ENCODE measurements around the gene CHSY1.

DNA sequence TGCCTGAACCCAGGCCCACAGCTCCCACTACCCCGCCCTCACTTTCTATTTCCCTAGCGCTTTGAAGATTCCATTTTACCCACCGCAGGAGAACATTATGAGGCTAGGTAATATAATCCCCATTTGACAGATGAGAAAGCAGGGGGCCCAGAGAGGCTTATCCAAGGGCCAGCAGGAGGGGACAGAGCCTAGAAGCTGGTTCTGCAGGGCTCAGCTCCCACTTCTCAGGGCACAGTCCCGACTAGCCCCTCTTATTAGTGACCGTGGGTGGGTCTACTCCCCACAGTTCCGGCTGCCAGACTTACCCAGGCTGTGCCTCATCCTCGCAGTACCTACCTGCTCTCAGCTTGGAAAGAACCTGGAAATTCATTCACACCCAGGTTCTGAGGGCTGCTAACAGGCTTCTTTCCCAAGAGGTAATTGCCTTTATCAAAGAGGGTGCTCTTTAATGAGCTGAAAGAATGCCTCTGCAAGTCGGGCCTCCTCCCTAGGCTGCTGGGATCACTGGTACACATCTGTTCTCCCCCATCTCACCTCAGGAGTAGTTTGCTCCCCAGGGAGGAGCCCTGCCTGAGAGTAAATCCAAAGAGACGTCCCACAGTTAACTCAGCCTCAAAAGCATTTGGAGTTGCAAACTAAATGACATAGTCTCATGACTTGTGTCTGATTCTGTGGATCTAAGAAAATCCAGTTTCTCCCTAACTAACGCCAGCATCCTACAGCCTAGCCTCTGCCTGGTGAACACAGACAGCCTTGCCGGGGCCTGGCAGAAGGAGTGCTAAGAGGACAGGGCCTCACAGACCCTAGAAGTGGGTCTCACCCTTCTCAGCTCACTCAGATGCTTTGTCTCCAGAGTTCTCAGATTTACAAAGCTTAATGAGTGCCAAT is 125.0 kb downstream of the CHSY1 start:
- TF ChIP-seq, protein P1, sequence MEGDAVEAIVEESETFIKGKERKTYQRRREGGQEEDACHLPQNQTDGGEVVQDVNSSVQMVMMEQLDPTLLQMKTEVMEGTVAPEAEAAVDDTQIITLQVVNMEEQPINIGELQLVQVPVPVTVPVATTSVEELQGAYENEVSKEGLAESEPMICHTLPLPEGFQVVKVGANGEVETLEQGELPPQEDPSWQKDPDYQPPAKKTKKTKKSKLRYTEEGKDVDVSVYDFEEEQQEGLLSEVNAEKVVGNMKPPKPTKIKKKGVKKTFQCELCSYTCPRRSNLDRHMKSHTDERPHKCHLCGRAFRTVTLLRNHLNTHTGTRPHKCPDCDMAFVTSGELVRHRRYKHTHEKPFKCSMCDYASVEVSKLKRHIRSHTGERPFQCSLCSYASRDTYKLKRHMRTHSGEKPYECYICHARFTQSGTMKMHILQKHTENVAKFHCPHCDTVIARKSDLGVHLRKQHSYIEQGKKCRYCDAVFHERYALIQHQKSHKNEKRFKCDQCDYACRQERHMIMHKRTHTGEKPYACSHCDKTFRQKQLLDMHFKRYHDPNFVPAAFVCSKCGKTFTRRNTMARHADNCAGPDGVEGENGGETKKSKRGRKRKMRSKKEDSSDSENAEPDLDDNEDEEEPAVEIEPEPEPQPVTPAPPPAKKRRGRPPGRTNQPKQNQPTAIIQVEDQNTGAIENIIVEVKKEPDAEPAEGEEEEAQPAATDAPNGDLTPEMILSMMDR (conservative IDR thresholded peaks at IDR 0.05; ENCODE audit: low read depth, low read length) = no peak
- TF ChIP-seq EZH2 (IDR thresholded peaks at IDR 0.05; ENCODE audit: borderline replicate concordance, low read depth, low read length, poor library complexity, severe bottlenecking) = no peak
